Measurements from ENCODE around the gene ITGA8.
A peak's percentile ranks its signal among the peaks of the same experiment; 100 is the strongest.
"Not testable (repeated sequence)": the region's sequence is repeated elsewhere in the genome, so short reads cannot be mapped to it uniquely, and the experiment has no call there.

Gene ITGA8

DNA sequence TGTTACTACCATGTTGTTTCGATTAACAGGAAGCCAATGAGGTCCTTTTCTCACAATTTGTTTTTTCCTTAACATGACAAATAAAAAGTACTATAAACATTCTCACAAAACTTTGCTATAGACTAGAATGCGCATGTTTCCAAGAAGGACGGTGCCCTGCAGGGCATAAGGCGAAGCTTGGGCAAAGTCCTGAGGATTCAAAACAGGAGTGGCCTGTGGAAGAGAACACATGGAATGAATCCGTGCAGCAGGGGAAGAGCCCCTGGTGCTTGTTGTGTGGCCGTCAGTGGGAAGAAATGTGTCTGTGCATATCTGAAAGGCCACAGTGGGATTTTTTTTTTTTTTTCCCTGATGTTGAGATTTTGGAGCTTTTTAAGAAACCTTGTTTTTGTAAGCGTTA is 67.6 kb downstream of the ITGA8 start:
- peaks cover 4% of the 10 kb centered on the region for H3K9me3 Mint-ChIP-seq
- H3K4me3 Mint-ChIP-seq = no peak overlapping the region
- DNase-seq = no peak
- H3K27ac Mint-ChIP-seq = peak overlapping the region; percentile 71
- no peak for TF ChIP-seq CTCF (IDR thresholded peaks at IDR 0.05)
- H3K36me3 Mint-ChIP-seq (ENCODE audit: low read depth) = peaks cover 73% of the 10 kb centered on the region
- peaks cover 3% of the 10 kb centered on the region for H3K27me3 Mint-ChIP-seq (ENCODE audit: low read depth, poor library complexity)
- no peaks in the 10 kb centered on the region for H3K4me1 Mint-ChIP-seq

DNA sequence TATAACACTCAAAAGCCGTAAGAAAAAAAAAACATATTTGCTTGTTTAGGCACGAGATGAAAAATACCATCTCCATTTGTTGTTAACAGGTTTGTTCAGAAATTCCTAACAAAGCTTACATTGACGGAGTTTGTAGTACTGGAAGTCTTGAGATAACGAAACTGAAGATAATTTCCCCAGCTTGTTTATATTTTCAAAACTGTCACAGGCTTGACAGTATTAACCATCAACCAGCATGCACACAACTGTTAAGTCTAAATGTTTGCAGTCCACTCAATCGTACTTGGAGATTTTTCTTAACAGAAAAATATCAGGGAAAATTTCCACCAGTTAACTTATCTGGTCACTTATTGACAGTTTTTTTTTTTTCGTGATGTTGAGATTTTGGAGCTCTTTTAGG is 68.5 kb downstream of the ITGA8 start:
- H3K27ac Mint-ChIP-seq = no peak overlapping the region
- peaks cover 73% of the 10 kb centered on the region for H3K36me3 Mint-ChIP-seq (ENCODE audit: low read depth)
- peaks cover 4% of the 10 kb centered on the region for H3K9me3 Mint-ChIP-seq
- no peaks in the 10 kb centered on the region for H3K4me1 Mint-ChIP-seq
- TF ChIP-seq CTCF (IDR thresholded peaks at IDR 0.05) = no peak
- no peak overlapping the region for H3K4me3 Mint-ChIP-seq
- DNase-seq = no peak
- peaks cover 3% of the 10 kb centered on the region for H3K27me3 Mint-ChIP-seq (ENCODE audit: low read depth, poor library complexity)

DNA sequence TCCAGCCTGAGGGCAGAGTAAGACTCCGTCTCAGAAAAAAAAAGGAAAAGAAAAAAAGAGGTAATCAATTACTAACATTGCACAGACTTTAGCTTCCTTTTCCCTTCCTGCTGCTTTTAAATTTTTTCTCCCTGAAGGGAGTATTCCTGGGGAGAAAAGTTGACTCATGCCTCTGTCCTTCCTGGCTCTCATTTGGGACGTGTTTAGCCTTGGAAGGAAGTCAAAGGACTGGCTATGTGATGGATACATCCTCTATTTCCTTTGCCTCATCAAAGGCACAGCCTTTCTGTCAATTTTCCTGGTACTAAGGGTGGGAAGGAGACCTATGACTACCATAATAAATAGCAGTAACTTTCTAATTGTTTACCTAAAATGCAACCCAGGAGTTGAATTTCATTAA is 77.6 kb downstream of the ITGA8 start:
- H3K27me3 Mint-ChIP-seq (ENCODE audit: low read depth, poor library complexity) = no peaks in the 10 kb centered on the region
- DNase-seq = no peak
- H3K36me3 Mint-ChIP-seq (ENCODE audit: low read depth) = peaks cover 90% of the 10 kb centered on the region
- no peak for TF ChIP-seq CTCF (IDR thresholded peaks at IDR 0.05)
- H3K27ac Mint-ChIP-seq = no peak overlapping the region
- no peaks in the 10 kb centered on the region for H3K9me3 Mint-ChIP-seq
- no peaks in the 10 kb centered on the region for H3K4me1 Mint-ChIP-seq
- no peak overlapping the region for H3K4me3 Mint-ChIP-seq

DNA sequence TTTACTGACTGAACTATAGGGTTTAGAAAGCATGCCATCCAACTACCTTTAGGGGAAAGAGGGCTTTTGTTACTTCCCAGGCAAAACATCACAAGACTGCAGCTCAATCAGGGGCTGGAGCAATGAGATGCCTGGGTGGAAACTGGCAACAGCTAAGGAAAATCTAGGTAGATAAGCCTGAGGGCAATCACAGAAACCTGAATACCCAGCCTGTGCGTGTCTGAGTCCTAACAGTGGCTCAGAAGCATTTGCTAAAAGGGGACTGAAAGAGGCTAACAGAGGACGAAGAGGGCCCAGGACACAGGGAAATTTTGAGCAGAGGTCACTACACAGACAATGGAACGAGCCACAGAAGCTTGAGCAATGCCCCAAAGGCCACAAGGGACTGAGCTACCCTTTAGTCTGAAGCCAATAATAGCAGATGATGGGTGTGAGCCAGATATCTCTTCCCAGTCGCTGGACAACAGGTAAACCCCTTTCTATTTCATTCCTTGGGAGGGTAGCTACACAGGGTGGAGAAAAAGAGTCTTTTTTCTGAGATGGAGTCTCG is 79.1 kb downstream of the ITGA8 start:
- DNase-seq = no peak
- H3K36me3 Mint-ChIP-seq (ENCODE audit: low read depth) = peaks cover 90% of the 10 kb centered on the region
- H3K9me3 Mint-ChIP-seq = no peaks in the 10 kb centered on the region
- TF ChIP-seq CTCF (IDR thresholded peaks at IDR 0.05) = no peak
- H3K4me3 Mint-ChIP-seq = no peak overlapping the region
- H3K4me1 Mint-ChIP-seq = no peaks in the 10 kb centered on the region
- no peaks in the 10 kb centered on the region for H3K27me3 Mint-ChIP-seq (ENCODE audit: low read depth, poor library complexity)
- H3K27ac Mint-ChIP-seq = no peak overlapping the region

DNA sequence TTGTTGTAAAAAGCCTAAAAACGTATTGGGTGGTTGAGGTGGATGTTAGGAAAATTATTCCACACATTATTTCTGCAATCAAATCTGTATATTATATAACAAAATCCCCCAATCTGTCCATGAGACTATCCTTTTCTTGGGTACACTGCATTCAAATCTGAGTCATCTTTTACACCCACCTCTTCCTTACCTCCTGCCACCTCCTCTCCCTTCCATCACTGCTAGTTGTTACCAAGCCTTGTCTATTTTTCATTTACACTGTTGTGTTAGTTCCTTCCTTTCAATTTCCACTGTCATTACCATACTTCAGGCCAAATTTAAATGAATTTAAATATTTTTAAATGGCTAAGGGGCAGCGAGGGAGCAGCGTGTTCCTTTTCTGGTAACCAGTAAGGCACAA is 83.3 kb downstream of the ITGA8 start:
- peaks cover 88% of the 10 kb centered on the region for H3K36me3 Mint-ChIP-seq (ENCODE audit: low read depth)
- H3K4me3 Mint-ChIP-seq = no peak overlapping the region
- no peaks in the 10 kb centered on the region for H3K9me3 Mint-ChIP-seq
- TF ChIP-seq CTCF (IDR thresholded peaks at IDR 0.05) = no peak
- no peaks in the 10 kb centered on the region for H3K4me1 Mint-ChIP-seq
- peak overlapping the region; percentile 5 for H3K27ac Mint-ChIP-seq
- H3K27me3 Mint-ChIP-seq (ENCODE audit: low read depth, poor library complexity) = no peaks in the 10 kb centered on the region
- DNase-seq = no peak

DNA sequence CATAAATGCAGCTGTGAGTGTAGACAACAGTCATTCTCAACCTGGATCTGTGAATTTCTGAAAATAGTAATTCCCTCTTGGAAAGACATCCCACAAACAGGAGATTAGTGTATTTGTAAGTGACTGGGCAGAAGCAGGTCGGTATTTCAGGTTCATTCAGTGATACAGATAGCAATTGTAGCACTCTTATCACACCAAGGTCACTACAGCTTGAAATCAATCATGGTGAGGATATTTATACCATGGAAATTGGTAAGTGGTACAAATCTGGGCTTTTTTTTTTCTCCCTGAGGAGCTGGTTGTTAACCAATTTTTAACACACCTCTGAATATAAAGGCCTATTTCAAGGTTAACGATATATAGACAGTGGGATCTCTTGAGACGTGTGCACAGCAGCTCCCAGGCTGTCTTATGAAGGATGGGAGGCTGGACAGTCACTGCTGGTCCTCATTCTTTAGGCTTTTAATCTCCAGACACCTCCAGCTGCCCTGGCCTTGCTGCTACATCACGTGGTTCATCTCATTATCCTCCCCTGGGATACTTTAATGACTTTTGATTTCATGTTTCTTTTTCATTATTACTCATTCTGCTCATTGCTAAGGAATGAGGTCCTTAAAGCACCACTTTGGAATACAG is 87.1 kb downstream of the ITGA8 start:
- TF ChIP-seq CTCF (IDR thresholded peaks at IDR 0.05) = no peak
- H3K9me3 Mint-ChIP-seq = peaks cover 15% of the 10 kb centered on the region
- no peaks in the 10 kb centered on the region for H3K27me3 Mint-ChIP-seq (ENCODE audit: low read depth, poor library complexity)
- peaks cover 91% of the 10 kb centered on the region for H3K36me3 Mint-ChIP-seq (ENCODE audit: low read depth)
- DNase-seq = no peak
- H3K4me3 Mint-ChIP-seq = no peak overlapping the region
- no peaks in the 10 kb centered on the region for H3K4me1 Mint-ChIP-seq
- peak overlapping the region; percentile 58 for H3K27ac Mint-ChIP-seq

- Mint-ChIP-seq H3K4me1 (peaks cover 11% of the 10 kb centered on the region), H3K9me3 (peaks cover 26% of the 10 kb centered on the region), H3K36me3 (ENCODE audit: low read depth) (peaks cover 92% of the 10 kb centered on the region)
- not testable (repeated sequence) for H3K27me3 Mint-ChIP-seq (ENCODE audit: low read depth, poor library complexity); H3K27ac Mint-ChIP-seq; H3K4me3 Mint-ChIP-seq; DNase-seq
Measured at GRCh38 chr10:15631205-15631604, 88.5 kb downstream of the ITGA8 start.
